Forelimb muscle (tissue), 1 donor: ENCODE results near the gene UBE2D4. TPM values are rescaled to one million over a fixed set of nuclear protein-coding genes. Genes with fewer than 3 reads are reported as not detected.

ENCODE experiments used
- polyA plus RNA-seq: library from polyadenylated mRNA; unstranded; fragments of 120-200 nt; gene quantifications from one replicate; pipeline ENCODE4 v1.2.1, GENCODE V29; 2013; ENCODE audit not compliant: insufficient read length

UBE2D4 gene
- polyA plus RNA-seq, 1 donor, result 19.1 TPM

Other genes starting within 250 kb of the UBE2D4 start
- gene COA1, start 196.9 kb upstream of the UBE2D4 start, polyA plus RNA-seq, result 42.2 TPM
- gene BLVRA, start 167.8 kb upstream of the UBE2D4 start, polyA plus RNA-seq, result 32.6 TPM
- 77.3 TPM for gene MRPS24, start 56.9 kb upstream of the UBE2D4 start, polyA plus RNA-seq
- gene URGCP, start 19.8 kb upstream of the UBE2D4 start, polyA plus RNA-seq, result 17.1 TPM
- 1.6 TPM for gene SPDYE1, start 71.5 kb downstream of the UBE2D4 start, polyA plus RNA-seq
- 37.0 TPM for gene DBNL, start 118.3 kb downstream of the UBE2D4 start, polyA plus RNA-seq
- 366 TPM for gene PGAM2, start 139.1 kb downstream of the UBE2D4 start, polyA plus RNA-seq
- 17.0 TPM for gene POLM, start 156.1 kb downstream of the UBE2D4 start, polyA plus RNA-seq
- 65.4 TPM for gene AEBP1, start 177.9 kb downstream of the UBE2D4 start, polyA plus RNA-seq
- gene POLD2, start 197.1 kb downstream of the UBE2D4 start, polyA plus RNA-seq, result 75.6 TPM
- 7.0 TPM for gene MYL7, start 214.9 kb downstream of the UBE2D4 start, polyA plus RNA-seq